Measurements from ENCODE around the gene ATP2A3.

Gene ATP2A3

DNA sequence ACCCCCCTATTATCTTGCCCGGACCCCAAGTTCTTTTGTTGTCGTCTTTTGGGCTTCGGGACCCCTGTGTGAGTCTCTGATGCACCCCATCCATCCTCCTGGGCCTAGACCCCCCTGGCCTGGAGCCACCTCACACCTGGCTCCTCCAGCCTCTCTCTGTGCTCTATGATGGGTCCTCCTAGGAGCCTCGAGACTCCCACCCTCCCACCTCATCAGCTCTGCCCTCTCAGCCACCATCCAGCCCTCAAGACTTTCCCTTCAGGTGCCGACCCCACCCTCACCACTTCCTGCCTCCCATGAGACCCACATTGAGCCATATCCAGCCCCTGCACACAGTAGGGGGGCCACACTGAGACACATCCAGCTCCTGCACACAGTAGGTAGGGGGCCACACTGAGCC is 8.7 kb upstream of the ATP2A3 start:
- no peak for DNase-seq (ENCODE audit: low spot score)

DNA sequence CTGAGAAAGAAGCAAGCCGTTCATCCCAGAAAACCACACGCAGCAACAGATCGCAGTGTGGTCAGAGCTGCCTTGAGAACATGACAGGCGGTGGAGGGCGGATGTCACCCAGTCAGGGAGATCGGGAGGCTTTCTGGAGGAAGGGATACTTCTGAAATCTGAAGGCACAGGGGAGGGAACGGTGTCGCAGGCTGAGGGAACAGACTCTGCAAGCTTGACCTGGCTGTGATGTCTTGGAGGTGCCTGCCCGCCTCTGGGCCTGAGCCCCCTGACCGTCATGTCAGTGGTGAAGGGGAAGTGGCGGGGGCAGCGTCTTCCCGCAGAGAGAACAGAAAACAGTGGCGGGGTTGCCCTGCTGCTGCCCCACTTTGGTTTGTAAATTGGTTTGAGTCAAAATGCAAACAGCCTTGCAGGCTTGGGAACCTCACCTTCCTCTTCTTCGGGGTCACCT is 8.1 kb upstream of the ATP2A3 start:
- DNase-seq (ENCODE audit: low spot score) = no peak

DNA sequence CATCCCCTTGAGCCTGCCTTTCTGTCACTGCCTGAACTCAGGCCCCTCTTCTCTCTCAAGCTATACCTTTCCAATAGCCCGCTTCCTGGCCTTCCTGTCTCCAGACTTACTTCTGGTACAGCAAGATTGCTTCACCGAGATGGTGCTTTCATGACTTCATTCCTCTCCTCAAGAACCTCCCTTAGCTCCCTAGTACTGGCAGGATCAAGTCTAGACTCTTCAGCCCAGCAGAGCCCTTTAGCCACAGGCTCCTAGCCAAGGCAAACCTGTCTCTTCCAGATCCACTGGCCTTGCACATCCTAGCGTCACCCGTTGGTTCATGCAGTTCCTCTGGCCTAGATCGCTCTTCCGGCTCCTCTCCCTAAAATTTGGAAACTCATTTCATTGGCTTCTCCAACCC is 6.4 kb upstream of the ATP2A3 start:
- no peak for DNase-seq (ENCODE audit: low spot score)

- DNase-seq (ENCODE audit: low spot score) = no peak
Observed at GRCh38 chr17:3969963-3970362, 5.7 kb upstream of the ATP2A3 start.

- no peak for DNase-seq (ENCODE audit: low spot score)
Observed at GRCh38 chr17:3968886-3969524, 4.8 kb upstream of the ATP2A3 start.

DNA sequence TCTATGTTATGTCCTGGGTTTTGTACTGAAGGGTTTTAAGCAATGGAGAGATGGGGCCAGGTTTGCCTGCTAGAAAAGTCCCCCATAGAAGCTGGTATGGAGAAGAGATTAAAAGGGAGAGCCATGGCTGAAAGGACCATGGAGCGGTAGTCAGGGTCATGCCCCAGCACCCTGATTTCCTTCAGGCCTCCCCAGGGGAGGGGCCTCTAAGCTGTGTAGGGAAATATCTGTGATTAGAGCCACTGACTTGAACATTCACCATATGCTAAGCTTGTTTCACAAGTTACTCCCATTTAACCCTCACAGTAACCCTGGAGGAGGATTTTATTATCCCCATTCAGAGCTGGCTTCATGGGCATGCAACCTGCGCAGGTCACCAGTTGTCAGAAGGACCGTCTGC is 3.8 kb upstream of the ATP2A3 start:
- DNase-seq (ENCODE audit: low spot score) = no peak

GRCh38 chr17:3966720-3967363 is 2.6 kb upstream of the ATP2A3 start:
- no peak for DNase-seq (ENCODE audit: low spot score)

- peak; percentile 86 for DNase-seq (ENCODE audit: low spot score)
Observed at GRCh38 chr17:3965118-3965800, 1.0 kb upstream of the ATP2A3 start.

GRCh38 chr17:3963237-3964201 is 718 bp downstream of the ATP2A3 start:
- DNase-seq (ENCODE audit: low spot score) = no peak

GRCh38 chr17:3962965-3963236 is 1.3 kb downstream of the ATP2A3 start:
- DNase-seq (ENCODE audit: low spot score) = no peak

- DNase-seq (ENCODE audit: low spot score) = no peak
Observed at GRCh38 chr17:3962217-3962964, 1.8 kb downstream of the ATP2A3 start.

GRCh38 chr17:3961564-3962047 is 2.6 kb downstream of the ATP2A3 start:
- no peak for DNase-seq (ENCODE audit: low spot score)

GRCh38 chr17:3960764-3961163 is 3.5 kb downstream of the ATP2A3 start:
- DNase-seq (ENCODE audit: low spot score) = no peak

DNA sequence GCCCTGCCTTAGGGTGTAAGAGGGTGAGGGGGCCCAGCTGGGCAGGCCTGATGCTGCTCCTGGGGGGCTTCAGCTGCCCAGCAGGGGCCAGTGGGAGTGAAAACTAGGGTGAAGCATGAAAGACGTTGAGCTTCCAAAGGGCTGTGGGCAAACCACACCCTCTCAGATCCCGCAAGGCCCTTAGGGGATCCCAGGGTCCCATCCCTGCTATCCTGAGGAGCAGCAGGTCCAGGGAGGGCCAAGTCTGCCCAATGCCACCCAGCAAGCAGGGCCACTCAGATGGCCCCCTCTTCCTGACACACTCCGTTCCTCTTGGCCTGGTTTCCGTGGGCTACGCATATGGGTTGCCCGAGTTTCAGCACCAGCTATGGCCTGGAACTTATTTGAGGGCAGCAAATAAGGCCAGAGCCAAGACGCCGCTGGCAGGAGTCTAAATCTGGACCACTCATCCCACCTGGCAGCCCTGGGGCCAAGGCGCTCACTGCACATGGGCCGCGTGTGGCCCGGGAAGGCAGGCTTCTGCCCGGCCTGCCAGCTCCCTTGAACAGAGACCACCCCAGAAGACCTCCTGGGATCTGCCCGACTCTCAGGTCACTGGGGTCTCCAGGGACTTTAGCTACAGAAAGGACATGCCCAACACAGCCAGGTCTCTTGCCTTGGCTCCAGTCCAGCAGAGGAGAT is 4.2 kb downstream of the ATP2A3 start:
- no peak for DNase-seq (ENCODE audit: low spot score)

DNA sequence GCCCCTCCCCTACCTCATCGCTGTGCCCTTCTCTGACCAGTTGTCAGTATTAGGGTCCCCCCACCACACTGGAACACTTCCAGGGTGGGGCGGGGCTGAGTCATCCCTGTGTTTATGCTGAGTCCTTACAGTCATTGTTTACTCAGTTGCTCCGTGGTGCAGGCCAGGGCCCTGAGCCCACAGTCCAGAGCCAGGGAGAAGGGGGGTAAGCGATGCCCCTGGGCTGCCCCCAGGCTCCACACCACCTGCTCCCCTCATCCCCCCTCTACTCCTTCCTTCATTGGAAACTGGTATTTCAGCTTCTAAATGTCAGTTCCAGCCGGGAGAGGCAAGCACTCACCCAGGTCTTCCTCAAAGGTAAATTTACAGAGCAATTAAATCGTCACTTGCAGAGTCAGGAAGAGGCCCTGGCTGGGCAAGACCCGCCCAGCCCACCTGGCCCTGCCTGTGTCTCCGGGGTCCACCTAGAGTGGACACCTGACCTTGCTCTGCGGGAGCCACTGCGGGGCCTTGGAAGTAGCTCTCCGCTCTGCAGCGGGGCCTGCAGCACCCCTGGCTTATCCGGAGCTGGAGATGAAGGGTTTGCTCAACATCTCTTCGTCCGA is 4.8 kb downstream of the ATP2A3 start:
- no peak for DNase-seq (ENCODE audit: low spot score)

- DNase-seq (ENCODE audit: low spot score) = no peak
Observed at GRCh38 chr17:3957735-3958599, 6.3 kb downstream of the ATP2A3 start.

GRCh38 chr17:3956983-3957382 is 7.3 kb downstream of the ATP2A3 start:
- DNase-seq (ENCODE audit: low spot score) = no peak

GRCh38 chr17:3956327-3956957 is 7.8 kb downstream of the ATP2A3 start:
- no peak for DNase-seq (ENCODE audit: low spot score)

- no peak for DNase-seq (ENCODE audit: low spot score)
Observed at GRCh38 chr17:3955673-3955988, 8.6 kb downstream of the ATP2A3 start.

Data from iPS-NIHi11 (cell line).